Liver (tissue), 9 donors: ENCODE measurements around the gene TSPEAR. TPM values are rescaled to one million over a fixed set of nuclear protein-coding genes. Genes with fewer than 3 reads are reported as not detected.

ENCODE experiments used
- DNase-seq: peaks from one replicate; pipeline ENCODE4 v3.0.0-alpha.2; 2017; ENCODE audit warnings: low spot score
- H3K27ac ChIP-seq, 2 donors: one replicate each; pipeline ENCODE4 v1.7.0; 2013; ENCODE audit warnings: inconsistent platforms in 2 of 2, low read length in 2 of 2, control low read depth in 1 of 2, low read depth in 1 of 2, mild to moderate bottlenecking in 1 of 2
- H3K27me3 ChIP-seq, 4 donors: one replicate each; pipeline versions ENCODE4 v1.6.1 to v1.7.0; 2013; ENCODE audit warnings: low read length in 3 of 4, inconsistent platforms in 1 of 4, mild to moderate bottlenecking in 1 of 4, moderate library complexity in 1 of 4; ENCODE audit not compliant: control insufficient read depth in 4 of 4, insufficient read depth in 4 of 4
- H3K36me3 ChIP-seq, 4 donors: one replicate each; pipeline versions ENCODE4 v1.6.1 to v1.7.0; 2013; ENCODE audit warnings: low read length in 3 of 4, mild to moderate bottlenecking in 3 of 4, low read depth in 1 of 4, moderate library complexity in 1 of 4; ENCODE audit not compliant: control insufficient read depth in 4 of 4, insufficient read depth in 3 of 4
- H3K4me1 ChIP-seq, 4 donors: one replicate each; pipeline versions ENCODE4 v1.6.1 to v1.7.0; 2013; ENCODE audit warnings: low read length in 3 of 4, mild to moderate bottlenecking in 3 of 4, moderate library complexity in 1 of 4; ENCODE audit not compliant: control insufficient read depth in 4 of 4, insufficient read depth in 4 of 4
- H3K4me3 ChIP-seq, 3 donors: one replicate each; pipeline versions ENCODE4 v1.6.1 to v1.7.0; 2013; ENCODE audit warnings: low read length in 3 of 3, control low read depth in 1 of 3, low read depth in 1 of 3, mild to moderate bottlenecking in 1 of 3
- H3K9ac ChIP-seq, 2 donors: one replicate each; pipeline ENCODE4 v1.7.0; 2013; ENCODE audit warnings: low read length in 2 of 2, mild to moderate bottlenecking in 2 of 2, moderate library complexity in 2 of 2, control low read depth in 1 of 2, low read depth in 1 of 2
- H3K9me3 ChIP-seq, 4 donors: one replicate each; pipeline versions ENCODE4 v1.6.1 to v1.7.0; 2013; ENCODE audit warnings: low read length in 3 of 4; ENCODE audit not compliant: control insufficient read depth in 4 of 4
- EGR1 ChIP-seq, 2 donors: IDR thresholded peaks; 2 replicates each; pipeline ENCODE4 v1.6.1; 2016 to 2018; ENCODE audit warnings: antibody characterized with exemption in 2 of 2, low read depth in 2 of 2
- FOXA1 ChIP-seq: IDR thresholded peaks from 2 replicates; pipeline ENCODE4 v1.6.1; 2016; ENCODE audit warnings: antibody characterized with exemption
- FOXA2 ChIP-seq: IDR thresholded peaks from 2 replicates; pipeline ENCODE4 v1.6.1; 2016; ENCODE audit warnings: antibody characterized with exemption
- HNF4A ChIP-seq, 2 donors: conservative IDR thresholded peaks; 2 replicates each; pipeline ENCODE4 v1.6.1; 2016; ENCODE audit warnings: antibody characterized with exemption in 2 of 2, mild to moderate bottlenecking in 2 of 2
- HNF4G ChIP-seq: IDR thresholded peaks from 2 replicates; pipeline ENCODE4 v1.6.1; 2016; ENCODE audit warnings: antibody characterized with exemption
- JUND ChIP-seq, 2 donors: IDR thresholded peaks; 2 replicates each; pipeline ENCODE4 v1.6.1; 2016; ENCODE audit warnings: antibody characterized with exemption in 2 of 2
- MAX ChIP-seq: IDR thresholded peaks from 2 replicates; pipeline ENCODE4 v1.6.1; 2016; ENCODE audit warnings: antibody characterized with exemption
- NR2F2 ChIP-seq: IDR thresholded peaks from 2 replicates; pipeline ENCODE4 v1.6.1; 2016; ENCODE audit warnings: antibody characterized with exemption
- RAD21 ChIP-seq, 2 donors: IDR thresholded peaks; 2 replicates each; pipeline ENCODE4 v1.6.1; 2016; ENCODE audit warnings: antibody characterized with exemption in 2 of 2, mild to moderate bottlenecking in 2 of 2
- REST ChIP-seq: IDR thresholded peaks from 2 replicates; pipeline ENCODE4 v1.6.1; 2016; ENCODE audit warnings: antibody characterized with exemption, mild to moderate bottlenecking
- RXRA ChIP-seq, 2 donors: IDR thresholded peaks; 2 replicates each; pipeline ENCODE4 v1.6.1; 2017 to 2018; ENCODE audit warnings: antibody characterized with exemption in 2 of 2, mild to moderate bottlenecking in 1 of 2
- SP1 ChIP-seq: IDR thresholded peaks from 2 replicates; pipeline ENCODE4 v1.6.1; 2018; ENCODE audit warnings: antibody characterized with exemption, mild to moderate bottlenecking
- YY1 ChIP-seq: IDR thresholded peaks from 2 replicates; pipeline ENCODE4 v1.6.1; 2016; ENCODE audit warnings: antibody characterized with exemption, mild to moderate bottlenecking
- ZBTB33 ChIP-seq: IDR thresholded peaks from 2 replicates; pipeline ENCODE4 v1.6.1; 2016; ENCODE audit warnings: antibody characterized with exemption
- WGBS: extraction: QIAGEN DNeasy Blood & Tissue Kit; methylation state at CpG from one replicate; pipeline ENCODE4 v1.1.7; 2013; 5-methylcytosine and 5-hydroxymethylcytosine counted together
- polyA plus RNA-seq, 2 donors: library from polyadenylated mRNA; stranded (reverse) in 1 of 2; unstranded in 1 of 2; fragments of 200-250 nt in 1 of 2; fragments of >200 nt in 1 of 2; fragmentation: Nextera tagmentation in 1 of 2; extraction: Ambion mirVana in 1 of 2; gene quantifications; one replicate each; pipeline versions ENCODE4 v1.2.1 to v1.2.3, GENCODE V29; 2013 to 2015
- total RNA-seq, 2 donors: library from RNA; depleted of rRNA; stranded (reverse); fragments of >200 nt; gene quantifications; one replicate each; pipeline ENCODE4 v1.2.3, GENCODE V29; 2014
- donor health status: healthy.
- donor health status: healthy.
- donor health status: healthy.
- donor health status: healthy.
- donor health status: healthy.

The TSPEAR gene
- total and polyA plus RNA-seq, 4 donors: under 0.01 to 0.14 (median 0.01) TPM; not detected in 1

- H3K36me3 ChIP-seq: no peaks in the 10 kb centered on the region
- 93% methylated on average over 22 of the region's 22 CpGs for WGBS
- no peak for TF ChIP-seq FOXA1
- no peak for TF ChIP-seq EGR1 (IDR thresholded peaks at IDR 0.05; ENCODE audit: low read depth in 2 of 2)
- TF ChIP-seq ZBTB33: no peak
- TF ChIP-seq RXRA (IDR thresholded peaks at IDR 0.05): no peak
- TF ChIP-seq FOXA2: no peak
- no peak for TF ChIP-seq RAD21 (IDR thresholded peaks at IDR 0.05)
- no peak for TF ChIP-seq NR2F2
- no peak for TF ChIP-seq YY1
- TF ChIP-seq JUND (IDR thresholded peaks at IDR 0.05): no peak
- no peak for TF ChIP-seq REST
- no peak for TF ChIP-seq HNF4G
- TF ChIP-seq SP1: no peak
- TF ChIP-seq HNF4A (conservative IDR thresholded peaks at IDR 0.05): no peak
- no peak overlapping the region for H3K27ac ChIP-seq
- no peak for DNase-seq
- no peak overlapping the region for H3K4me3 ChIP-seq
- peaks cover 4 to 11% (median 7%) of the 10 kb centered on the region in 4 donors for H3K4me1 ChIP-seq
- H3K9me3 ChIP-seq: no peaks in the 10 kb centered on the region
- no peak overlapping the region for H3K9ac ChIP-seq
- H3K27me3 ChIP-seq: no peaks in the 10 kb centered on the region
Measured at GRCh38 chr21:44759628-44760285, 48.4 kb upstream of the TSPEAR start.

- DNase-seq: no peak
- WGBS: 78% methylated on average over 26 of the region's 26 CpGs
Measured at GRCh38 chr21:44758781-44759627, 47.6 kb upstream of the TSPEAR start.

More at GRCh38 chr21:44758781-44759627, 47.6 kb upstream of the TSPEAR start:
- TF ChIP-seq YY1 (no peak), FOXA1 (no peak), MAX (no peak), NR2F2 (no peak), ZBTB33 (no peak), RAD21 (IDR thresholded peaks at IDR 0.05) (no peak), HNF4G (no peak), SP1 (no peak), FOXA2 (no peak), REST (no peak), RXRA (IDR thresholded peaks at IDR 0.05) (no peak)
- Histone ChIP-seq H3K4me1 (peaks cover 4 to 11% (median 7%) of the 10 kb centered on the region in 4 donors), H3K27me3 (no peaks in the 10 kb centered on the region), H3K4me3 (no peak overlapping the region), H3K27ac (no peak overlapping the region), H3K9ac (no peak overlapping the region), H3K9me3 (no peaks in the 10 kb centered on the region), H3K36me3 (no peaks in the 10 kb centered on the region)
